Keratinocyte (primary cell): ENCODE measurements around the gene PPIA. TPM values are rescaled to one million over a fixed set of nuclear protein-coding genes. Genes with fewer than 3 reads are reported as not detected.
A peak's percentile ranks its signal among the peaks of the same experiment; 100 is the strongest.

Experiments
- DNase-seq: peaks from one replicate; pipeline ENCODE4 v3.0.0-alpha.2; 2011; ENCODE audit warnings: low read depth, missing footprints, low spot score
- FAIRE-seq: peaks from 2 replicates; lab custom pipeline; 2011; peaks lifted over from hg19 to GRCh38; lab: Jason Lieb, UNC
- H2AFZ ChIP-seq: 2 replicates; pipeline ENCODE4 v1.6.0; 2012; ENCODE audit warnings: low read length, control low read depth, inconsistent platforms; ENCODE audit not compliant: control insufficient read depth
- H3K27ac ChIP-seq: 2 replicates; pipeline ENCODE4 v1.5.1; 2011; ENCODE audit warnings: low read length; ENCODE audit not compliant: control insufficient read depth, insufficient read depth
- H3K27me3 ChIP-seq: 3 replicates; pipeline ENCODE4 v1.6.0; 2011; ENCODE audit warnings: low read length; ENCODE audit not compliant: control insufficient read depth, insufficient read depth; ENCODE audit errors: extremely low read depth
- H3K36me3 ChIP-seq, 2 experiments: 2 replicates in 1 of 2; 3 replicates in 1 of 2; pipeline ENCODE4 v1.5.1; 2011; ENCODE audit warnings: low read length in 2 of 2, mild to moderate bottlenecking in 1 of 2; ENCODE audit not compliant: control insufficient read depth in 2 of 2, insufficient read depth in 2 of 2; ENCODE audit errors: extremely low read depth in 1 of 2
- H3K4me1 ChIP-seq: 3 replicates; pipeline ENCODE4 v1.5.1; 2011; ENCODE audit warnings: low read length; ENCODE audit not compliant: control insufficient read depth, insufficient read depth; ENCODE audit errors: extremely low read depth
- H3K4me2 ChIP-seq: 3 replicates; pipeline ENCODE4 v1.6.0; 2011; ENCODE audit warnings: low read depth, low read length; ENCODE audit not compliant: control insufficient read depth, insufficient read depth; ENCODE audit errors: extremely low read depth
- H3K4me3 ChIP-seq, 3 experiments: fragments of 200-600 bp in 1 of 3; sonication (generic) in 1 of 3; 2 replicates in 2 of 3; 3 replicates in 1 of 3; pipeline ENCODE4 v1.5.1; 2011 to 2016; ENCODE audit warnings: low read length in 3 of 3, mild to moderate bottlenecking in 3 of 3, control low read depth in 2 of 3, inconsistent platforms in 1 of 3, low read depth in 1 of 3, mixed read lengths in 1 of 3, mixed run types in 1 of 3, moderate library complexity in 1 of 3; ENCODE audit not compliant: control insufficient read depth in 2 of 3, insufficient read depth in 2 of 3; ENCODE audit errors: extremely low read depth in 1 of 3
- H3K79me2 ChIP-seq: 2 replicates; pipeline ENCODE4 v1.6.0; 2012; ENCODE audit warnings: low read length; ENCODE audit not compliant: control insufficient read depth, insufficient read depth
- H3K9ac ChIP-seq: 3 replicates; pipeline ENCODE4 v1.6.0; 2011; ENCODE audit warnings: low read length; ENCODE audit not compliant: control insufficient read depth, insufficient read depth; ENCODE audit errors: extremely low read depth
- H3K9me1 ChIP-seq: 3 replicates; pipeline ENCODE4 v1.6.0; 2011; ENCODE audit warnings: low read length; ENCODE audit not compliant: control insufficient read depth, insufficient read depth; ENCODE audit errors: extremely low read depth
- H3K9me3 ChIP-seq: 2 replicates; pipeline ENCODE4 v1.5.1; 2012; ENCODE audit warnings: low read depth, low read length; ENCODE audit not compliant: control insufficient read depth
- H4K20me1 ChIP-seq: 3 replicates; pipeline ENCODE4 v1.6.0; 2011; ENCODE audit warnings: low read length; ENCODE audit not compliant: control insufficient read depth, insufficient read depth; ENCODE audit errors: extremely low read depth
- CTCF ChIP-seq, 3 experiments: IDR thresholded peaks in 1 of 3; conservative IDR thresholded peaks in 1 of 3; optimal IDR thresholded peaks in 1 of 3; 2 replicates in 2 of 3; 3 replicates in 1 of 3; pipeline versions ENCODE3 to v1.5.1; 2011; ENCODE audit warnings: low read length in 3 of 3, mild to moderate bottlenecking in 3 of 3, moderate library complexity in 2 of 3, control low read depth in 1 of 3, inconsistent platforms in 1 of 3; ENCODE audit not compliant: insufficient read depth in 2 of 3; ENCODE audit errors: extremely low read depth in 1 of 3
- EZH2 ChIP-seq: IDR thresholded peaks from one replicate; pipeline ENCODE4 v1.6.1; 2012; ENCODE audit warnings: inconsistent platforms, mild to moderate bottlenecking, low read length, moderate library complexity
- dilution Hi-C: fragments of 300-500 bp; cut with MboI; formaldehyde crosslinking; loops from one replicate; pipeline ENCODE4 v1.7.0; 2020; ENCODE audit warnings: low sequenced_read_pairs; ENCODE audit not compliant: extremely low pct_ligation_motif_present
- polyA plus RNA-seq, 5 experiments: library from polyadenylated mRNA; depleted of rRNA in 3 of 5; stranded (reverse) in 3 of 5; stranded (forward) in 1 of 5; unstranded in 1 of 5; fragments of >200 nt; gene quantifications; 1 replicate in 1 of 5; 2 replicates in 3 of 5; 3 replicates in 1 of 5; pipeline versions ENCODE4 v1.2.1 to v1.2.3, GENCODE V29; 2011 to 2012; ENCODE audit warnings: missing spikeins in 2 of 5, low read depth in 1 of 5, low replicate concordance in 1 of 5

Gene PPIA
- polyA plus RNA-seq, 1 donor (not counting 4 experiments of a cell fraction or from before 2014, with no cell fraction given) = 6,965 TPM

- Histone ChIP-seq H2AFZ (no peak overlapping the region), H3K9ac (no peak overlapping the region), H3K27me3 (no peaks in the 10 kb centered on the region), H3K79me2 (no peaks in the 10 kb centered on the region), H3K27ac (no peak overlapping the region), H3K4me1 (peaks cover 22% of the 10 kb centered on the region), H3K4me2 (peak overlapping the region; percentile 7), H3K36me3 (peaks cover 14 to 20% of the 10 kb centered on the region in 2 experiments), H3K9me3 (no peaks in the 10 kb centered on the region), H3K4me3 (no peak overlapping the region), H4K20me1 (no peaks in the 10 kb centered on the region), H3K9me1 (no peaks in the 10 kb centered on the region)
- FAIRE-seq (no peak), DNase-seq (no peak)
- dilution Hi-C loops = no loop called here
- TF ChIP-seq EZH2 (no peak), CTCF (optimal IDR thresholded peaks at IDR 0.05 in 1 of 3, IDR thresholded peaks at IDR 0.05 in 1 of 3, conservative IDR thresholded peaks at IDR 0.05 in 1 of 3; ENCODE audit: extremely low read depth in 1 of 3, insufficient read depth in 2 of 3, low read length in 3 of 3) (no peak)
Measured at GRCh38 chr7:44769376-44769775, 27.1 kb upstream of the PPIA start.

GRCh38 chr7:44769776-44770294 lies 26.6 kb upstream of the PPIA start:
- Histone ChIP-seq H2AFZ (no peak overlapping the region), H3K4me2 (peak overlapping the region; percentile 7), H3K9ac (no peak overlapping the region), H3K9me3 (no peaks in the 10 kb centered on the region), H3K4me1 (peaks cover 22% of the 10 kb centered on the region), H3K36me3 (peaks cover 11 to 18% of the 10 kb centered on the region in 2 experiments), H3K9me1 (no peaks in the 10 kb centered on the region), H3K4me3 (no peak overlapping the region), H3K27me3 (no peaks in the 10 kb centered on the region), H4K20me1 (no peaks in the 10 kb centered on the region), H3K27ac (no peak overlapping the region), H3K79me2 (no peaks in the 10 kb centered on the region)
- peak; percentile 83 for FAIRE-seq
- TF ChIP-seq EZH2 (no peak), CTCF (optimal IDR thresholded peaks at IDR 0.05 in 1 of 3, IDR thresholded peaks at IDR 0.05 in 1 of 3, conservative IDR thresholded peaks at IDR 0.05 in 1 of 3; ENCODE audit: extremely low read depth in 1 of 3, insufficient read depth in 2 of 3, low read length in 3 of 3) (no peak)
- no peak for DNase-seq
- dilution Hi-C loops = no loop called here
